SIG-M5 (cell line): ENCODE results near the gene WDR18.
"Not testable (repeated sequence)": the region's sequence is repeated elsewhere in the genome, so short reads cannot be mapped to it uniquely, and the experiment has no call there.

Experiments used
- DNase-seq: peaks from one replicate; lab custom pipeline; 2025; lab: John Stamatoyannopoulos, UW

Gene WDR18

DNA sequence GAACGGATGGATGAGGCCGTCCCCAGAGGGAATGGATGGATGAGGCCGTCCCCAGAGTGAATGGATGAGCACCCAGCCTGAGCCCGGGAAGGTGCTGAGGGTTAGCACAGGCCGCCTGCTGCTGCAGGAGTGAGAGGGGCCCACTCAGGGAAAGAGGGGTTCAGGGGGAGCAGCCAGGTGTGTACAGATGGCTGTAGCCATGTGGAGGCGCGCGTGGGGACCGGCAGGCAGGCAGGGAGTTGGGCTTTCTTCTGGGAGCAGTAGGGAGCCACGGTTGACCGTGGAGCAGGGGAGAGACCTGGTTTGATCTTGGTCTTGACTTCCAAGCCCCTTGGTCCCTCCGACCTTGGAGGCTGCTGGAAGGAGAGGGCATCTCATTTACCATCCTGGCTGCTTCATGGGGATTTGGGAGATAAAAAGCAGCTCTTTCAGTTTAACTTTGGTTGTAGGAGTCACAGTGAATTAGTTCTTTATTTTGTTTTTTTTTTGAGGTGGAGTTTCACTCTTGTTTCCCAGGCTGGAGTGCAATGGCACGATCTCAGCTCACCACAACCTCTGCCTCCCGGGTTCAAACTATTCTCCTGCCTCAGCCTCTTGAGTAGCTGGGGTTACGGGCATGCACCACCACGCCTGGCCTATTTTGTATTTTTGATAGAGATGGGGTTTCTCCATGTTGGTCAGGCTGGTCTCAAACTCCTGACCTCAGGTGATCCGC, 33.6 kb upstream of the WDR18 start:
- DNase-seq = no peak

DNA sequence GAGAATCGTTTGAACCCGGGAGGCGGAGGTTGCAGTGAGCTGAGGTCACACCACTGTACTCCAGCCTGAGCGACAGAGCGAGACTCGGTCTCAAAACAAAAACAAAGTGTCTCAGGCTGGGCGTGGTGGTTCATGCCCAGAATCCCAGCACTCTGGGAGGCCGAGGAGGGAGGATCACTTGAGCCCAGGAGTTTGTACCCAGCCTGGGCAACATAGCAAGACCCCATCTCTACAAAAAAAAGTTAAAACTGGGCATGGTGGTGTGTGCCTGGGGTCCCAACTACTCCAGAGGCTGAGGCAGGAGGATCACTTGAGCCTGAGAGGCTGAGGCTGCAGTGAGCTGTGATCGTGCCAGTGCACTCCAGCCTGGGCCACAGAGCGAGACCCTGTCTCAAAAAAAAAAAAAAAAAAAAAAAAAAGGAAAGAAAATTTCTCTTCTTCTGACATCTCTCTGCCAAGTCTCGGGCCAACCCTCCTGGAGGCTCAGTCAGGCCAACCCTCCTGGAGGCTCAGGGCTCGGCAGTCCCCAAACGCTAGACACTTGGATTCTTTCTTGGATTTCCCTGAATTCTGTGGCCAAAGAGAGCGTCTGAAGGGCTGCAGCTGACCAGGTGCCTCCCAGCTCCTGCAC, 32.0 kb upstream of the WDR18 start:
- DNase-seq = no peak

DNA sequence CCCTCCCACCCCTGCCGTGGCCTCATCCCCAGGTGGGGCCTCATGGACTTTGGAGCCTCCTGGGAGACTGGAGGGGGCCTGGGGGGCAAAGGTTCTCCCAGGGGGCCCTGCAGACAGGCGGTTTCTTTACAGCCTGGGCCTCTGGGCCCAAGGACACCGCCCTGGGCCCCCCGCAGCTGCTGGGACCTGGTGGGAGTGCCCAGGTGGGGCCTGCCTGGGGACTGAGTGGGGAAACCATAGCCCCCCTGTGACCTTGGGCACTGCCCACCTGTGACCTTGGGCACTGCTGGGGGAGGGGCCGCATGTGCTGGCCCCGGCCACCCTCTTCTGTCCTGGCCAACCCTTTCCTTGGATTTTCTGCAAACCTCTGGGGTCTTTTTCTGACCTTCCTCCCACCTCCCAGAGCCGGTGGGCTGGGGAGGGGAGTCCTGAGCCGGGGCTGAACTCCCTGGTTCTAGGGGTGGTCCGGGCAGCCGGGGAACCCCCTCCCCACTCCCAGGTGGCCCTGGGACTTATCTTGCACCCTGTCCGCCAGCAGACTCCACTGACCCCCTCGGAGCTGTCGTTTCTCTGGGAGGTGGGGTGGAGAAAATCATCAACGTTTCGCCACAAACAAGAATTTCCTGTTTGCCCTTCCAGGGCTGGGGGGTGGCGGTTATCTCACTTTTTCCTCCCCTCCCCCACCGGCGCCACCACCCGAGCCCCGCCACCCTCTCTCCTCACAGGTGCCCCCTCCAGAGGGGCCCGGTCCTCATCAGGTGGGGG, 31.3 kb upstream of the WDR18 start:
- DNase-seq = no peak

- DNase-seq = no peak
These were observed 30.5 kb upstream of the WDR18 start for GRCh38 chr19:953445-954271.

DNA sequence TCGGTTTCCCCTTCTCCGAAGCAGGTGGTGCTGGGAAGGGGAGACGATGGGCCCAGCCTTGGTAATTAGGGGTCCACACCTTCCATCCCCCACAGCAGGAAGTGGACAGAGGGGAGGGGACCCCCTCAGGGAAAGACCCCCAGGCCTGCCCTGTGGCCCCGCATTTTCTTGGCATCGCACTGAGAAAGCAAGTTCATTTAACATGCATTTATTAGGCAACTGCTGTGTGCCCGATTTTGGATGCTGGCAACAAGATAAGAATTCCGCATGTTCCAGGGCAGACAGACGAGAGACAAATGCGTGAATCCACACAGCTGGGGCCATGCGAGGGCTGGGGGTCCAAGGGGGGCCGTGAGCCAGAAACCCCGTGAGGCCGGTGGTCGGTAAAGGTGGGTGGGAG, 29.9 kb upstream of the WDR18 start:
- no peak for DNase-seq

DNA sequence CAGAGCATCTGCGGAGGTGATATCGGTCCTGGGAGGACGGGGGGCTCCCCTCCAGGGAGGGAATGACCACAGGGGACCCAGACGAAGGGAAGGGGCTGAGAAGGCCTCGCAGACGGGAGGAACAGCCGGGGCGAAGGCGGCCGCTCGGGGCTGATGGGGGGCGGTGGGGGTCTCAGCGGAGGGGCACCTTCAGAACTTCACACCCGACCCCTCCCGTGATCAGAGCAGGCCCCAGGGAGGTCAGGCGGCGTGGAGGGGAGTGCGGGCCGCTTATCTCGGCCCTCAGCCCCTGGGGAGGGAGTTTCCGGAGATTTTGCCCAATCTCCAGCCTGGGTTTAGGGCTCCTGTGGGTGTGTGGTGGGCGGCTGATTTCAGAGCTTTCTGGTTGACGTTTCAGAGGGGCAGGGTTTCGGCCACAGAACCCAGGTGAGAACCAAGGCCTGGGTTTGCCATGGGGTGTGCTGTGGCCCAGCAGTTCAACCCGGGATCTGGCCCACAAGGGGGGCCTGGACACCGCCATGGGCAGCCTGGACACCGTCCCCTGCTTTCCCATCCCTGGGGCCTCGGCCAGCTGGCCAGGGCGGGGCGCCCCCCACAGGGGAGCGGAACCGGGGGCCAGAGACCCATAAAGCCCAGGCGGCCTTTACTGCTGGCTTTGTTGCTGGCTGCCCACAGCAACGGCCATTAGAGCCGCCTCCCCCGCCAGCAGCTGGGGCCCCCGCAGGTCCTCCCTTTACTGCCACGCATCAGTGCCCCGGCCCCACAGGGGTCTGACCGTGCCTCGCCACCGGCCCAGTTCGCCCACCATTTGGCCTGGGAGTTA, 29.3 kb upstream of the WDR18 start:
- DNase-seq = no peak

GRCh38 chr19:955803-956765, 28.1 kb upstream of the WDR18 start:
- DNase-seq = no peak

GRCh38 chr19:956766-957440, 27.2 kb upstream of the WDR18 start:
- DNase-seq = no peak

- not testable (repeated sequence) for DNase-seq
These were observed 26.6 kb upstream of the WDR18 start for GRCh38 chr19:957578-957977.

DNA sequence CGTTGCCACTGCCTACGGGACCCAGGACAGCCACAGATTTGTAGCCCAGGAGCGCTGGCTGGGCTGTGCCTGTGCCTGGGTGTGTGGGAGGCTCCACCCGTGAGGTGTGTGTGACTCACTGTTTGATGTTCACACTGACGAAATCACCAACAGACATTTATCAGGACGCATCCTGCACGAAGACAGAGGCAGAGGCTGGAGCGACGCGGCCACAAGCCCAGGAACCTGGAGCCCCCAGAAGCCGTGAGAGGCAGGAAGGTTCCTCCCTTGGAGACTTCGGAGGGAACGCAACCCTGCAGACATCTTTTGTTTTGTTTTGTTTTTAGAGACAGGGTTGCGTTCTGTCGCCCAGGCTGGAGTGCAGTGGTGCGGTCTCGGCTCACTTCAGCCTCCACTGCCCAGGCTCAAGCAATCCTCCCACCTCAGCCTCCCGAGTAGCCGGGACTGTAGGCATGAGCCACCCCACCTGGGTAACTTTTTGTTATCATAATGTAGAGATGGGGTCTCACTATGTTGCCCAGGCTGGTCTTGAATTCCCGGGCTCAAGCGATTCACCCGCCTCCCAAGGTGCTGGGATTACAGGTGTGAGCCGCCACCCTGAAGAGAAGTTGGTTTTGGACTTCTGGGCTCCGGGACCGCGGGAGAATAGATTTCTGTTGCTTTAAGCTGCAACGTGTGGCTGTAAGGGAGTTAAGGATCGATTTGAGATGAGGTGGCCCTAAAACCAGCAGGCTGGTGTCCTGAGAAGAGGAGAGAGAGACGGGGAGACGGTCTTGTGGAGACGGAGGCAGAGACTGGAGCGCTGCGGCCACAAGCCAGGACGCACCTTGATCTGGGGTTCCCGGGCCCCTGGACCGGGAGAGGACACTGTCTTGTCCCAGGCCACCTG, 24.9 kb upstream of the WDR18 start:
- DNase-seq = no peak

DNA sequence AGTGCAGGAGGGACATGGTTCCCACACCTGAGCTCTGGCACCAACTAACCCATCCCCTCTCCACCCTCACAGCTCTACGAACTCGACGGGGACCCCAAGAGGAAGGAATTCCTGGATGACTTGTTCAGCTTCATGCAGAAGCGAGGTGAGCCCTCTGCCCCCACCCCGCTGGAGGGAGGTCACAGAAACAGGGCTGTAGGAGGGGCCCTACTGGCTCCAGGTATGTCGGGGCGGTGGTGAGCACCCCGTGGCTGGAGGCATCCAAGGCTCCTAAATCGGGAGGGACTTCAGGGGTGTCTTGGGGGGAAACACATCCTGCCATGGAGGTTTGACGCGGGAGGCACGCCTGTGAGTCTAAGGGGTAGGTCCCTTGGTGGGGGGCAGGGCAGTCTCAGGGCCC, 24.1 kb upstream of the WDR18 start:
- DNase-seq = no peak

DNA sequence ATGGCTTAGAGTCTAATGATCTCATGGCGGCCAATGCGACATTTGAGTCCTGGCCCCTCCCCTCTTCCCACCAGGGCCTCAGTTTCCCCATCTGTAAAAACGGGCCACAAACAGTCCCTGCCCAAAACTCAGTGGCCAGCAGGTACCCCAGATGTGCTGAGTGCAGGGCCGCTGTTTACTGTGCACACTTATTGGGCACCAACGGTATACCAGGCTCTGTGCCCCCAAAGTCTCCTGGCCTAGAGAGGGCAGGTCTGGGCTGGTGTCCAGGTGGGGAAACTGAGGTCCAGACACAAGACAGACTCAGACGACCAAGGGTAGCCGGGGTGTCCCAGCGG, 23.6 kb upstream of the WDR18 start:
- no peak for DNase-seq

- DNase-seq = no peak
These were observed 22.1 kb upstream of the WDR18 start for GRCh38 chr19:961866-962620.

GRCh38 chr19:962683-963400, 21.3 kb upstream of the WDR18 start:
- no peak for DNase-seq

GRCh38 chr19:963486-963951, 20.6 kb upstream of the WDR18 start:
- no peak for DNase-seq

DNA sequence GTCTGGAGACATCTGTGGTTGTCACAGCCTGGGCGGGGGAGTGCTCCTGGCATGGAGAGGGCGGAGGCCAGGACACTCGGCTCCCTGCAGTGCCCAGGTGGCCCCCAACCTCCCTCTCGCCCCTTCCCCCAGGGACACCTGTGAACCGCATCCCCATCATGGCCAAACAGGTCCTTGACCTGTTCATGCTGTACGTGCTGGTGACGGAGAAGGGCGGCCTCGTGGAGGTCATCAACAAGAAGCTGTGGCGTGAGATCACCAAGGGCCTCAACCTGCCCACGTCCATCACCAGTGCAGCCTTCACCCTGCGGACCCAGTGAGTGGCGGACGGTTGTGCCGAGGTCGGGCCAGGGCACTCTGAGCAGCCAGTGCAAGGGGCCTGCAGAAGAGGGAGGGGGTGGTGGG, 20.0 kb upstream of the WDR18 start:
- DNase-seq = no peak
